GM19328 (cell line): ENCODE results near the gene ASPG.

Source experiments
- ATAC-seq: cut with Tn5 transposase; IDR thresholded peaks from one replicate; pipeline ENCODE4 v1.9.1; 2021; ENCODE audit warnings: mild to moderate bottlenecking, moderate library complexity; ENCODE audit not compliant: unreplicated experiment

The ASPG gene

DNA sequence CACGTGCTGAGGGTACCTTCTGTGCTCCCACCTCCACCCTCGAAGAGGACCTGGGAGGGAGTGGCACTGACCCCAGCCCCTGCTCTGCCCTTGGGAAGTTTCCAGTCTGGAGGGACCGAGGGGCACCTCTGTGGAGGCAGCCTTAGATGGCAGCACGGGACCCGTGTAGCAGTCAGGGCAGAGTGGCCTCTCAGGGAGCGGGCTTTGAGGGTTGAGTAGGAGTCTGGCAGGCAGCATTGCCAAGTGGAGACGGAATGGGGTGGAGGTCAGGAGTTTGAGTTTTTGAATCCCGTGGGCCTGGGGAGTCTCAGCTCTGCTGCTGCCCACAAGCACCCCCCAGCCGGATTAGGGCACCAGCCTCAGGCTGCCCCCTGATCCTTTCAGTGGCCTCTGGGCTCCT lies 74.5 kb downstream of the ASPG start:
- no peak for ATAC-seq

- ATAC-seq: no peak
Measured at GRCh38 chr14:104161602-104162367, 76.3 kb downstream of the ASPG start.

DNA sequence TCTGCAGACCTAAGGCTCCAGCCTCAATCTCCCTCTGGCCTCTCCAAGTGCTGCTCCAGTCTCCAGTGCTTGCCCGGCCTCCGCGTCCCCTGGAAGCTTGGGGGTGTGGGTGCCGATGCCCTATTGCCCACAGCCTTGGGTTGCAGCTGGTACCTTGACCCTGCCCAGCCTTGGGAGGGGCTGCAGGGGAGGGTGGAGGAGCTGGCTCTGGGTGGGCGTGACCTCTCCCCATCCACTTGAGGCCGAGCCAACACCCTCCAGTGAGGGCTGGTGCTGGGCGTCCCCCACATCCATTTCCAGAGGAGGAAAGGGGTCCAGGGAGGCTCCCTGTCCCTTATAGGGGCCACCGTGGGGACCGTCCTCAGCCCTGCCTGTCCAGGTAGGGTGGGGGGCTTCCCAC lies 77.0 kb downstream of the ASPG start:
- no peak for ATAC-seq

DNA sequence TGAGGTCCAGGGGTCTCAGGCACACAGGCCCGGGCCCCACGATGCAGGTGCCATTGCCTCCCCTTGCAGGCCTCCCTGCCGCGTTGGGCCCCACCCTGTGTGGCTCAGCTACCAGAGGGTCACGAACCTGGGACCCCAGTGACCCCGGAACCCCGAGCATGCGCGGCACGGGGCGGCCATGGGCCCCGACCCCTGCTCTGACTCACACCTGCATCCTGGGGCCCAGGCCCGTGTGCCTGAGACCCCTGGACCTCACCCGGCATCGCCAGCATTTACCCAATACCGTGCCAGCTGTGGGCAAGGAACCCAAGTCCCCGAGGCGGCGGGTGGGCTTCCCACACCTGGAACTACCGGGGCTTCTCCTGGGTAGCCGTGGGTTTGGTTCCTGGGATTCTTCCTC lies 78.0 kb downstream of the ASPG start:
- ATAC-seq: no peak

DNA sequence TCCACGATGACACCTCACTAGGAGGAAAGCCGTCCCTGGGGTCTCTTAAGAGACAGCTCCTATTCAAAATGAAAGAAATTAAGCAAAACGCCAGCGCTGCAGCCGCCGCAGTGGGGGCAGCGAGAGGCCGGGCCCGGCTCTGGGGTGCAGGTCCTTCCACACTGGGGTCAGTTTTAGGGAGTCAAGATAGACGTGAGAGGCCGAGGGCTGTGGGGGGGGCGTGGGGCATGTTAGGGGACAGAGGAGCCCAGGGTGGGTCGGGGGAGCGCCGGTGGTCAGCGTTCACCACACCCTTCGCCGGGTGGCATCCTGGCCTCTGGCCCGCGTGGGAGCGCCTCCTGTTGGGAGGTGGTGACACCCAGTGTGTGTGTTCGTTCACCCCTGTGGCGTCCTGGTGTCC lies 78.5 kb downstream of the ASPG start:
- ATAC-seq: no peak

GRCh38 chr14:104164512-104164911 lies 79.0 kb downstream of the ASPG start:
- ATAC-seq: no peak
